ENCODE measurements around the gene PGK1. TPM values are rescaled to one million over a fixed set of nuclear protein-coding genes. Genes with fewer than 3 reads are reported as not detected.
A peak's percentile ranks its signal among the peaks of the same experiment; 100 is the strongest.
"Not testable (repeated sequence)": the region's sequence is repeated elsewhere in the genome, so short reads cannot be mapped to it uniquely, and the experiment has no call there.

Gene PGK1
- 100 to 1,000 TPM; 122 to 149 (median 126) TPM for total RNA-seq

DNA sequence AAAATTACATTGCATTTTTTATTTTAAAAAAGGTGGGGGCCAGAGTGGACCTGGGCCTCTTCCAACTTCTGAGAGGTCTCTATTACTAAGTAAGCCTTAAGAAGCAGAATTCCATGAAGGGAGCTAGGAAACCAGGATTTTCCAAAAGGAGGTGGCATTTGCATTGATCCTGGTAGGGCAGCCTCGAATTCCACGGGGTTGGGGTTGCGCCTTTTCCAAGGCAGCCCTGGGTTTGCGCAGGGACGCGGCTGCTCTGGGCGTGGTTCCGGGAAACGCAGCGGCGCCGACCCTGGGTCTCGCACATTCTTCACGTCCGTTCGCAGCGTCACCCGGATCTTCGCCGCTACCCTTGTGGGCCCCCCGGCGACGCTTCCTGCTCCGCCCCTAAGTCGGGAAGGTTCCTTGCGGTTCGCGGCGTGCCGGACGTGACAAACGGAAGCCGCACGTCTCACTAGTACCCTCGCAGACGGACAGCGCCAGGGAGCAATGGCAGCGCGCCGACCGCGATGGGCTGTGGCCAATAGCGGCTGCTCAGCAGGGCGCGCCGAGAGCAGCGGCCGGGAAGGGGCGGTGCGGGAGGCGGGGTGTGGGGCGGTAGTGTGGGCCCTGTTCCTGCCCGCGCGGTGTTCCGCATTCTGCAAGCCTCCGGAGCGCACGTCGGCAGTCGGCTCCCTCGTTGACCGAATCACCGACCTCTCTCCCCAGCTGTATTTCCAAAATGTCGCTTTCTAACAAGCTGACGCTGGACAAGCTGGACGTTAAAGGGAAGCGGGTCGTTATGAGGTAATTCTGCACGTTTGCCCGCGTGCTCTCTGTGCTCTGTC, at the start of gene PGK1:
PGK1 (plus strand) TSS at position 626 of the 824 bp plus-strand sequence; CDS start at position 719, 93 bp downstream.
- TF ChIP-seq CTCF (IDR thresholded peaks at IDR 0.05) (no peak), POLR2AphosphoS5 (IDR thresholded peaks at IDR 0.05) (peak; percentile 47 to 88 (median 75)), POLR2A (IDR thresholded peaks at IDR 0.05) (peak; percentile 56)
- Histone ChIP-seq H3K27me3 (peaks cover 0 to 30% of the 10 kb centered on the region in 2 donors), H3K9me3 (no peaks in the 10 kb centered on the region), H3K27ac (peak within 1 kb of the TSS; percentile 89 to 93), H3K36me3 (no peaks in the 10 kb centered on the region), H3K4me1 (peaks cover 0 to 3% of the 10 kb centered on the region in 2 donors), H3K4me3 (peak within 1 kb of the TSS; percentile 72 to 78 (median 76))
- intact Hi-C loops (cut with DNase I; ENCODE audit: low total_unique reads) = no loop called here
- peak; percentile 91 to 94 for DNase-seq (ENCODE audit: low spot score in 2 of 2)

- no peak for TF ChIP-seq POLR2AphosphoS5 (IDR thresholded peaks at IDR 0.05)
- TF ChIP-seq CTCF (IDR thresholded peaks at IDR 0.05) = no peak
- no peak for TF ChIP-seq POLR2A (IDR thresholded peaks at IDR 0.05)
- intact Hi-C loops (cut with DNase I; ENCODE audit: low total_unique reads) = no loop called here
- Histone ChIP-seq H3K27me3 (peaks cover 0 to 20% of the 10 kb centered on the region in 2 donors), H3K4me3 (no peak overlapping the region), H3K9me3 (peaks cover 0 to 9% of the 10 kb centered on the region in 2 donors), H3K27ac (no peak overlapping the region), H3K4me1 (no peaks in the 10 kb centered on the region), H3K36me3 (no peaks in the 10 kb centered on the region)
- no peak for DNase-seq (ENCODE audit: low spot score in 2 of 2)
Observed at GRCh38 chrX:78063687-78064086, 40.4 kb upstream of the PGK1 start.

DNA sequence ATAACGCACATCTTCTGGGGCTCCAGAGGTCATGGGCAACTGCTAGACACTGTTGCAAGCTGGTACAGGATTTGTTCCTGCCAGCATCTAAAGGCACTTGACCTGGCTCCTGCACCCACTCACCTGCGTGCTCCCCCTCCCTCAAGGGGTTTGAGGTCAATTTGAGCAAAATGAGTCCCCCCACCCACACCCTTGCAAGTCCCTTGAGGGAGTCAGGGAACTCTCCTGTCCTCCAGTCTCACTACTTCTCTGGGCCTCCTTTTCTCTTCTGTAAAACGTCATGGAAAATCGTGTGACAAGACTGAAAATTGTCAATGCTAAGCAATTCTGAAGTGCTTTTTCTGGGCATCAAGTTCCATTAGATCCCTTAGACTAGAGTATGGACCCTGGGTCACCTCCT, 39.9 kb upstream of the PGK1 start:
- Histone ChIP-seq H3K9me3 (peaks cover 2 to 13% of the 10 kb centered on the region in 2 donors), H3K27me3 (peaks cover 0 to 18% of the 10 kb centered on the region in 2 donors), H3K4me1 (no peaks in the 10 kb centered on the region), H3K27ac (no peak overlapping the region), H3K4me3 (no peak overlapping the region), H3K36me3 (no peaks in the 10 kb centered on the region)
- intact Hi-C loops (cut with DNase I; ENCODE audit: low total_unique reads) = no loop called here
- no peak for DNase-seq (ENCODE audit: low spot score in 2 of 2)
- TF ChIP-seq POLR2A (IDR thresholded peaks at IDR 0.05) (no peak), POLR2AphosphoS5 (IDR thresholded peaks at IDR 0.05) (no peak), CTCF (IDR thresholded peaks at IDR 0.05) (no peak)

DNA sequence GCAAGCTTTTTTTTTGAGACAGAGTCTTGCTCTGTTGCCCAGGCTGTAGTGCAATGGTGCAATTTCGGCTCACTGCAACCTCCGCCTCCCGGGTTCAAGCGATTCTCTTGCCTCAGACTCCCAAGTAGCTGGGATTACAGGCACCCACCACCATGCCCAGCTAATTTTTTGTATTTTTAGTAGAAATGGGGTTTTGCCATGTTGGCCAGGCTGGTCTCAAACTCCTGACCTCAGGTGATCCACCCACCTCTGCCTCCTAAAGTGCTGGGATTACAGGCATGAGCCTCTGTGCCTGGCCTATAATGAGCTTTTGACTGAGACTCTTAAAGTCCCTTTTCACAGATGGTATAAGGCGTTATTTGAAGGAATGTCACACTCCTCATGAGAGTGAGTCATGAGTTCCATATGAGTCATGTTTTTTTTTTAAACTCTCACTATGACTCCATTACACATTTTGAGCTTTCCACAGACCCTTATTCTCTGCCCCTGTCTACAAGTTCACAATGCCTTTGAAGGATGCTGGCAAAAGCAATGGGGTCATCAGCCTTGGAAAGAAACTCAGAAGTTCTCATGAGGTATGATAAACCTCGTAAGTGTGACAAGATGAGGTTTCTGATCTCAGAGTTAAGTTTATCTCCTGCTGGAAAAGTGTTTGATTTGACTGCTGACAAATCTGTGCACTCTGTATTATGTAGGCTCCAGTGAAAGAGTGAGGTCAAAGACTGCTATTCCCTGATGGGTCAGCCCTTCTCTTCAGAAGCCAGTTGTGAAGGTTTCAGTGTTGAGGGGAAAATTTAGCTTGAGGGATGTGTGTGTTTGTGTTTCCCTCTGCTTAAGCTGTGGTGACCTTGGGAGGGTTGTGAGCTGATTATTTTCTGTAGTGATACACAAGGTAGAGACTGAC, 39.1 kb upstream of the PGK1 start:
- H3K4me1 ChIP-seq; intact Hi-C loops (cut with DNase I; ENCODE audit: low total_unique reads); H3K4me3 ChIP-seq; H3K36me3 ChIP-seq; H3K27ac ChIP-seq; DNase-seq (ENCODE audit: low spot score in 2 of 2): not testable (repeated sequence)
- H3K9me3 ChIP-seq = peaks cover 4 to 17% of the 10 kb centered on the region in 2 donors
- peaks cover 0 to 14% of the 10 kb centered on the region in 2 donors for H3K27me3 ChIP-seq

- DNase-seq (ENCODE audit: low spot score in 2 of 2) = no peak
- Histone ChIP-seq H3K4me3 (no peak overlapping the region), H3K27ac (no peak overlapping the region), H3K36me3 (no peaks in the 10 kb centered on the region), H3K4me1 (no peaks in the 10 kb centered on the region), H3K9me3 (peaks cover 4 to 17% of the 10 kb centered on the region in 2 donors), H3K27me3 (peaks cover 0 to 5% of the 10 kb centered on the region in 2 donors)
- intact Hi-C loops (cut with DNase I; ENCODE audit: low total_unique reads) = no loop called here
- TF ChIP-seq CTCF (IDR thresholded peaks at IDR 0.05) (no peak), POLR2A (IDR thresholded peaks at IDR 0.05) (no peak), POLR2AphosphoS5 (IDR thresholded peaks at IDR 0.05) (no peak)
Observed at GRCh38 chrX:78066110-78066509, 37.9 kb upstream of the PGK1 start.

All from breast epithelium (tissue), 4 donors.